ENCODE data around the gene DDX41. TPM values are rescaled to one million over a fixed set of nuclear protein-coding genes. Genes with fewer than 3 reads are reported as not detected.

Gene DDX41
- total and polyA plus RNA-seq, 10 of the 15 experiments (the other 5 are each of a cell fraction or from before 2014, with no cell fraction given), result 32.7 to 215 (median 93.6) TPM

- no TSS peak for BruUV-seq (replicated peaks)
- in situ Hi-C loops (cut with MboI), result no loop called here
- Histone ChIP-seq H3K9ac (ENCODE audit: control insufficient read depth, insufficient read depth, low read length) (no peak overlapping the region), H3K36me3 (ENCODE audit: control insufficient read depth in 2 of 2, insufficient read depth in 2 of 2, low read length in 1 of 2) (peaks cover 2 to 10% of the 10 kb centered on the region in 2 experiments; a peak in 3 of 4 replicates), H2AFZ (ENCODE audit: control insufficient read depth, low read depth, low read length) (no peak overlapping the region), H3K27me3 (replicated peaks in 1 of 2; ENCODE audit: control insufficient read depth in 2 of 2, insufficient read depth in 2 of 2, low read length in 1 of 2) (no peaks in the 10 kb centered on the region), H3K4me3 (no peak overlapping the region), H3K4me1 (ENCODE audit: control insufficient read depth, insufficient read depth, low read length) (no peaks in the 10 kb centered on the region), H3K27ac (ENCODE audit: control insufficient read depth, insufficient read depth) (no peak overlapping the region), H3K79me2 (ENCODE audit: control insufficient read depth, insufficient read depth, low read length) (no peaks in the 10 kb centered on the region; the same call in 1 of the 2 replicates), H3K4me2 (ENCODE audit: control insufficient read depth, insufficient read depth) (no peak overlapping the region), H4K20me1 (ENCODE audit: control insufficient read depth, insufficient read depth) (no peaks in the 10 kb centered on the region), H3K9me3 (replicated peaks; ENCODE audit: control insufficient read depth, insufficient read depth, low read length) (no peaks in the 10 kb centered on the region)
- CTCF ChIA-PET, result no interaction called here
- POLR2A ChIA-PET, result no interaction called here
- FAIRE-seq, result no peak
- ATAC-seq, result no peak
- SMC1A ChIA-PET (ENCODE audit: uncharacterized antibody, unreplicated experiment), result no interaction called here
- intact Hi-C loops (cut with micrococcal nuclease; ENCODE audit: unreplicated experiment), result no loop called here
- RAD21 ChIA-PET (ENCODE audit: unreplicated experiment), result interaction anchor here (1.5 kb wide), 1 partner anchor 34 kb away, joined by 3 read pairs; no protein-coding TSS in a partner anchor
- DNase-seq (ENCODE audit: low read depth, low spot score), result no peak
- TF ChIP-seq BCL11A (IDR thresholded peaks at IDR 0.05; ENCODE audit: low read depth, low read length) (no peak), POLR2A (IDR thresholded peaks at IDR 0.05; ENCODE audit: low read depth, low read length) (no peak), NFIC (IDR thresholded peaks at IDR 0.05; ENCODE audit: low read depth, low read length) (no peak), BACH1 (IDR thresholded peaks at IDR 0.05; ENCODE audit: borderline replicate concordance) (no peak), TCF3 (IDR thresholded peaks at IDR 0.05; ENCODE audit: borderline replicate concordance, insufficient read depth, low read depth, low read length) (no peak), NFYB (IDR thresholded peaks at IDR 0.05; ENCODE audit: insufficient read depth, low read depth, low read length) (no peak), ZNF687 (IDR thresholded peaks at IDR 0.05) (no peak), CHD2 (IDR thresholded peaks at IDR 0.05; ENCODE audit: borderline replicate concordance, low read depth, low read length) (no peak)
- WGBS (ENCODE audit: insufficient coverage, insufficient replicate concordance, low lambda C conversion rate, missing lambda C conversion rate), result 100% methylated on average over 4 of the region's 4 CpGs
These were observed 26.2 kb upstream of the DDX41 start for GRCh38 chr5:177542816-177543465.

Measured in GM12878 (cell line).